ENCODE data around the gene CYP2A7. TPM values are rescaled to one million over a fixed set of nuclear protein-coding genes. Genes with fewer than 3 reads are reported as not detected.
"Not testable (repeated sequence)": the region's sequence is repeated elsewhere in the genome, so short reads cannot be mapped to it uniquely, and the experiment has no call there.

The CYP2A7 gene
- polyA plus RNA-seq, 3 donors: not detected

DNA sequence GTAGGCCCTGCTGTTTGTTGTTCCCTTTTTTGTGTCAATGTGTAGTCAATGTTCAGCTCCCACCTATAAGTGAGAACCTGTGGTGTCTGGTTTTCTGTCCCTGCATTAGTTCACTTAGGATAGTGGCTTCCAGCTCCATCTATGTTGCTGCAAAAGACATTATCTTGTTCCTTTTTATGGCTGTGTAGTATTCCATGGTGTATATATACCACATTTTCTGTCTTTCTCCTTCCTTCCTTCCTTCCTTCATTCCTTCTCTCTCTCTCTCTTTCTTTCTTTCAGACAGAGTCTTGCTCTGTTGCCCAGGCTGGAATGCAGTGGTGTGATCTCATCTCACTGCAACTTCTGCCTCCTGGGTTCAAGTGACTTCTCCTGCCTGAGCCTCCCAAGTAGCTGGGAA, 52.8 kb downstream of the CYP2A7 start:
- peaks cover 5 to 9% of the 10 kb centered on the region in 2 donors for H3K36me3 Mint-ChIP-seq
- no peaks in the 10 kb centered on the region for H3K9me3 ChIP-seq (replicated peaks in 1 of 2; ENCODE audit: control insufficient read depth in 1 of 2, insufficient read depth in 1 of 2, low read length in 2 of 2)
- H3K27ac ChIP-seq (ENCODE audit: low read depth in 1 of 2, low read length in 2 of 2): no peak overlapping the region
- H3K4me1 ChIP-seq (ENCODE audit: control insufficient read depth in 1 of 2, insufficient read depth in 2 of 2, low read length in 2 of 2): peaks cover 24 to 34% of the 10 kb centered on the region in 2 donors
- peaks cover 0 to 5% (median 1%) of the 10 kb centered on the region in 3 donors for H3K27me3 Mint-ChIP-seq (ENCODE audit: low read depth in 3 of 3)
- peaks cover 46% of the 10 kb centered on the region for H3K4me1 Mint-ChIP-seq
- no peaks in the 10 kb centered on the region for H4K20me1 ChIP-seq (ENCODE audit: insufficient read depth, low read length)
- no peaks in the 10 kb centered on the region for H3K79me2 ChIP-seq (ENCODE audit: insufficient read depth, low read length)
- no peak overlapping the region for H3K4me3 ChIP-seq (replicated peaks in 1 of 3; ENCODE audit: low read depth in 2 of 3, low read length in 3 of 3)
- no peak overlapping the region for H3K9ac ChIP-seq (ENCODE audit: insufficient read depth, low read length, poor library complexity, severe bottlenecking)
- H3K4me2 ChIP-seq (replicated peaks; ENCODE audit: extremely low read depth, low read length, poor library complexity, severe bottlenecking): no peak overlapping the region
- intact Hi-C loops (cut with micrococcal nuclease): no loop called here
- no peaks in the 10 kb centered on the region for H3K36me3 ChIP-seq (replicated peaks in 1 of 2; ENCODE audit: control insufficient read depth in 1 of 2, insufficient read depth in 2 of 2, low read length in 2 of 2)
- TF ChIP-seq, protein P1, sequence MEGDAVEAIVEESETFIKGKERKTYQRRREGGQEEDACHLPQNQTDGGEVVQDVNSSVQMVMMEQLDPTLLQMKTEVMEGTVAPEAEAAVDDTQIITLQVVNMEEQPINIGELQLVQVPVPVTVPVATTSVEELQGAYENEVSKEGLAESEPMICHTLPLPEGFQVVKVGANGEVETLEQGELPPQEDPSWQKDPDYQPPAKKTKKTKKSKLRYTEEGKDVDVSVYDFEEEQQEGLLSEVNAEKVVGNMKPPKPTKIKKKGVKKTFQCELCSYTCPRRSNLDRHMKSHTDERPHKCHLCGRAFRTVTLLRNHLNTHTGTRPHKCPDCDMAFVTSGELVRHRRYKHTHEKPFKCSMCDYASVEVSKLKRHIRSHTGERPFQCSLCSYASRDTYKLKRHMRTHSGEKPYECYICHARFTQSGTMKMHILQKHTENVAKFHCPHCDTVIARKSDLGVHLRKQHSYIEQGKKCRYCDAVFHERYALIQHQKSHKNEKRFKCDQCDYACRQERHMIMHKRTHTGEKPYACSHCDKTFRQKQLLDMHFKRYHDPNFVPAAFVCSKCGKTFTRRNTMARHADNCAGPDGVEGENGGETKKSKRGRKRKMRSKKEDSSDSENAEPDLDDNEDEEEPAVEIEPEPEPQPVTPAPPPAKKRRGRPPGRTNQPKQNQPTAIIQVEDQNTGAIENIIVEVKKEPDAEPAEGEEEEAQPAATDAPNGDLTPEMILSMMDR (IDR thresholded peaks at IDR 0.05): no peak
- no peak overlapping the region for H2AFZ ChIP-seq (ENCODE audit: insufficient read depth, low read depth, low read length, poor library complexity, severe bottlenecking)
- no peak overlapping the region for H3K27ac Mint-ChIP-seq
- no peaks in the 10 kb centered on the region for H3K27me3 ChIP-seq (ENCODE audit: control insufficient read depth in 2 of 2, insufficient read depth in 2 of 2, low read length in 2 of 2)
- H3K9me3 Mint-ChIP-seq: peaks cover 0 to 2% (median 0%) of the 10 kb centered on the region in 7 donors
- H3K4me3 Mint-ChIP-seq: no peak overlapping the region
- DNase-seq: no peak

DNA sequence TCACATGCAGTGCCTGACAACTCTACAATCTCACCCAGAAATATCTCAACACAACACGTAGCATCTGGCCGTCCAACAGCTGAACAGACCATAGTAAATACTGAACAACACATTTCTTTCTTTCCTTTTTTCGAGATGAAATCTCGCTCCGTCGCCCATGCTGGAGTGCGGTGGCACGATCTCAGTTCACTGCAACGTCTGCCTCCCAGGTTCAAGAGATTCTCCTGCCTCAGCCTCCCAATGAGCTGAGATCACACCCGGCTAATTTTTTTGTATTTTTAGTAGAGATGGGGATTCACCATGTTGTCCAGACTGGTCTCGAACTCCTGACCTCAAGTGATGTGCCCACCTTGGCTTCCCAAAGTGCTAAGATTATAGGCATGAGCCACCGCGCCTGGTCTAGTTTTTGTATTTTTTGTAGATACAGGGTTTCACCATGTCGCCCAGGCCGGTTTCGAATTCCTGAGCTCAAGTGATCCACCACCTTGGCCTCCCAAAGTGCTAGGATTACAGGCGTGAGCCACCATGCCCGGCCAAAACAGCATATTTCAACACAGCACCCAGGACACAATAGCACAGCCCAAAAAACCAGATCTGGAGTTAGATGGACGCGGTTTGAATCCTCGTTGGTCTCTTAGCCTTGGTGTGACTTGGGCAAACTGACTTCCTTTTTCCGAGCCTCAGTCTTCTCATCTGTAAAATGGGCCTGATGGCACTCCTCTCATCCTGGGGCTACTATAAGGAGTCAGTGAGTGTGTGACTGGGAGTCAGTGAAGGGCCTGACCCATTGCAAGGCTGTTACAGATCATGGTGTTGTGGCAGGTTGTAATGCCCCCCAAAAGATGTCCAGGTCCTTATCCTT, 54.4 kb downstream of the CYP2A7 start:
- 96% methylated on average over 17 of the region's 22 CpGs for WGBS (ENCODE audit: insufficient coverage)

DNA sequence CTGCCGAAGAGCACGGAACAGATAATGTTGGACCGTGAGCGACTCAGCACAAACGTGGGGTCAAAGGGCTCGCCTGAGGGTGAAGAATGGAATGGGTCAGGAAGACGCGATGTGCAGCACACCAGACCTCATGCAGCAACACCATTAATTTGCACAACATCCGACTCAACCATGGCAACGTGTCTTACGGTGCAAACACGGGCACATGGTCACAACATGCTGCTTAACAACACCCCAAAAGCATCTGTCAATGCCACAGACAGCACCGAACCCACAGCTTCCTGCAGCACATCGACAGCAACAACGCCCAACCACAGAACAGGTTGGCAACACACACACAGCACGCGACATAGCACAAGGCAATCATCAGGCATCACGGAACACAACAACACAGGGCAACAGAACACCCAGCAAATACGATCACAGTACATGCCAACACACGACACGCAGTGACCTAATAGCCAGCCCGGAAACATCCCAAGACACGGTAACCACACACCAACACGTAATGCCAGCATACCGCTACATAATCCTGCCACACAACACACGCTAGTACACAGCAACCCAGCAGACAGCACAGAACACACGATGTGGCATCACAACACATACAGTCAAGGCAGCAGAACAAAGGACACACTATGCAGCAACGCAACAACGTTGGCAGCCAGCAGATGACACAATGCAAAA, 55.2 kb downstream of the CYP2A7 start:
- H3K36me3 Mint-ChIP-seq; H2AFZ ChIP-seq (ENCODE audit: insufficient read depth, low read depth, low read length, poor library complexity, severe bottlenecking); H3K36me3 ChIP-seq (replicated peaks in 1 of 2; ENCODE audit: control insufficient read depth in 1 of 2, insufficient read depth in 2 of 2, low read length in 2 of 2); H3K4me2 ChIP-seq (replicated peaks; ENCODE audit: extremely low read depth, low read length, poor library complexity, severe bottlenecking); H3K9me3 Mint-ChIP-seq; H3K27me3 Mint-ChIP-seq (ENCODE audit: low read depth in 3 of 3); H3K27ac ChIP-seq (ENCODE audit: low read depth in 1 of 2, low read length in 2 of 2); H3K9ac ChIP-seq (ENCODE audit: insufficient read depth, low read length, poor library complexity, severe bottlenecking); H3K4me3 Mint-ChIP-seq; H3K79me2 ChIP-seq (ENCODE audit: insufficient read depth, low read length); H4K20me1 ChIP-seq (ENCODE audit: insufficient read depth, low read length); intact Hi-C loops (cut with micrococcal nuclease); H3K27me3 ChIP-seq (ENCODE audit: control insufficient read depth in 2 of 2, insufficient read depth in 2 of 2, low read length in 2 of 2); H3K9me3 ChIP-seq (replicated peaks in 1 of 2; ENCODE audit: control insufficient read depth in 1 of 2, insufficient read depth in 1 of 2, low read length in 2 of 2); H3K4me3 ChIP-seq (replicated peaks in 1 of 3; ENCODE audit: low read depth in 2 of 3, low read length in 3 of 3): not testable (repeated sequence)
- H3K4me1 ChIP-seq (ENCODE audit: control insufficient read depth in 1 of 2, insufficient read depth in 2 of 2, low read length in 2 of 2): peaks cover 36 to 40% of the 10 kb centered on the region in 2 donors
- peak; percentile 36 to 53 (median 47) for DNase-seq
- Mint-ChIP-seq H3K4me1 (peaks cover 49% of the 10 kb centered on the region), H3K27ac (peak overlapping the region in 6 of 7 donors; percentile 46 to 82 (median 47))
- WGBS (ENCODE audit: insufficient coverage): 60% methylated on average over 20 of the region's 29 CpGs

More for the DNA sequence above, 54.4 kb downstream of the CYP2A7 start:
- H3K79me2 ChIP-seq (ENCODE audit: insufficient read depth, low read length): no peaks in the 10 kb centered on the region
- Mint-ChIP-seq H3K4me3 (no peak overlapping the region), H3K36me3 (peaks cover 8 to 9% of the 10 kb centered on the region in 2 donors), H3K27me3 (ENCODE audit: low read depth in 3 of 3) (peaks cover 0 to 6% (median 1%) of the 10 kb centered on the region in 3 donors), H3K27ac (peak overlapping the region in 4 of 7 donors; percentile 46 to 82 (median 70)), H3K9me3 (peaks cover 0 to 2% (median 0%) of the 10 kb centered on the region in 7 donors), H3K4me1 (peaks cover 49% of the 10 kb centered on the region)
- no peak for DNase-seq
- no peak overlapping the region for H3K27ac ChIP-seq (ENCODE audit: low read depth in 1 of 2, low read length in 2 of 2)
- H4K20me1 ChIP-seq (ENCODE audit: insufficient read depth, low read length): no peaks in the 10 kb centered on the region
- intact Hi-C loops (cut with micrococcal nuclease): no loop called here
- H3K4me1 ChIP-seq (ENCODE audit: control insufficient read depth in 1 of 2, insufficient read depth in 2 of 2, low read length in 2 of 2): peaks cover 36 to 40% of the 10 kb centered on the region in 2 donors
- H3K4me3 ChIP-seq (replicated peaks in 1 of 3; ENCODE audit: low read depth in 2 of 3, low read length in 3 of 3): no peak overlapping the region
- no peak overlapping the region for H3K4me2 ChIP-seq (replicated peaks; ENCODE audit: extremely low read depth, low read length, poor library complexity, severe bottlenecking)
- H2AFZ ChIP-seq (ENCODE audit: insufficient read depth, low read depth, low read length, poor library complexity, severe bottlenecking): no peak overlapping the region
- TF ChIP-seq, protein P1 (IDR thresholded peaks at IDR 0.05): no peak
- no peak overlapping the region for H3K9ac ChIP-seq (ENCODE audit: insufficient read depth, low read length, poor library complexity, severe bottlenecking)
- no peaks in the 10 kb centered on the region for H3K36me3 ChIP-seq (replicated peaks in 1 of 2; ENCODE audit: control insufficient read depth in 1 of 2, insufficient read depth in 2 of 2, low read length in 2 of 2)
- H3K9me3 ChIP-seq (replicated peaks in 1 of 2; ENCODE audit: control insufficient read depth in 1 of 2, insufficient read depth in 1 of 2, low read length in 2 of 2): no peaks in the 10 kb centered on the region
- no peaks in the 10 kb centered on the region for H3K27me3 ChIP-seq (ENCODE audit: control insufficient read depth in 2 of 2, insufficient read depth in 2 of 2, low read length in 2 of 2)

All from CD14-positive monocyte (primary cell).